Bone marrow (tissue), 2 donors: ENCODE measurements around the gene SMIM20.
"Not testable (repeated sequence)": the region's sequence is repeated elsewhere in the genome, so short reads cannot be mapped to it uniquely, and the experiment has no call there.

Experiments
- DNase-seq, 2 donors: peaks; one replicate each; lab custom pipeline; 2025; lab: John Stamatoyannopoulos, UW

SMIM20 gene

GRCh38 chr4:25890571-25891485 lies 23.2 kb upstream of the SMIM20 start:
- no peak for DNase-seq

- no peak for DNase-seq
These were observed 21.2 kb upstream of the SMIM20 start for GRCh38 chr4:25892796-25893195.

DNA sequence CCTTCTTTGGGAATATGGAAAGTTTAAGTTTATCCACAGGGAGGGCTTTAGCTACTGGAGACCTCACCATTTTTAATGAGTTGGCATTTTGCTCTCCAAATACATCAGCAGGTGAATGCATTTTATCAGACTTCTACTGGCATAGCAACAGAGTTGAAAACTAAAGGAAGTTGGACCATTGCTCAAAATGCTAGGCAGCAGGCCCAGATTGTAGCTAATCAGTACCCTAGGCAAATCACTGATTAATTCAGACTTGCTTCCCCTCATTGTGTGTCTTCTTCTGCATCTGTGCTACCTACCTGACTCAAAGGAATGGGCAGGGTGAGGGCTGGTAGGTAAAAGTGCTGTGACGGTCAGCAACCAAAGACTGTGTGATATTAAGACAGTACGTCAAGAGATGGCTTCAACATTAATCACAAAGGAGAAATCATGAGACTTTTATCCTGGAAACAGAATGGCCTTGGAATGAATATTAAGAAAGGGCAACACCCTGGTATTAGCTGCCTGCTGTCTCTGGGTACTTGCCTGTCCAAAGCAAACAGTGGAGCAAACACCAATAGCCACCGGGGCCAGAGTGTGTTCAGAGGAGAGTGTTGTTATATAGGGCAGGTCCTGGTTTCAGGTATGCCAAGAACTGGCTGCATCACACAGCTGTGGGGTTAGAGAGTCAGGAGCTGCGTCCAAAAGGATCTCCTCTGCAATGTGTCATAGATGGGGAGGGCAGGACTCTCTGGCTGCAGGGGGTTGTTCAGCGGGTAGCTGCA lies 17.1 kb upstream of the SMIM20 start:
- no peak for DNase-seq

- no peak for DNase-seq
These were observed 13.7 kb upstream of the SMIM20 start for GRCh38 chr4:25900310-25900709.

GRCh38 chr4:25901030-25901430 lies 13.0 kb upstream of the SMIM20 start:
- no peak for DNase-seq

GRCh38 chr4:25903900-25904747 lies 9.9 kb upstream of the SMIM20 start:
- DNase-seq, result no peak

DNA sequence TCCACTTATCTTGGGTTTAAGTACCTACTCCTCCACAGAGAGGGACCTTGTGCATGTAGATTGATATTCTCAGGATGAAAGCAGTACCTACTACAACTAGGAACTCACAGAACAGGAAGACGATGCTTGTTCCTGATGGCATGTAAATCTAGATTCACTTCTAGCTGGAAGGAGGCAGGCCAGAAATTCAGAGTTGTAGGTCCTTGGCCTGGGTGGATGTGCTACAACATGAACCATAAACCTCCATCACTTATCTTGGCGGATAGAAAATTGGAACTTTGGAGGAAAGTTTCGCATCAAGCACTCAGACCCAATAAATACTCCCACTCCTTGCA lies 9.3 kb upstream of the SMIM20 start:
- no peak for DNase-seq

DNA sequence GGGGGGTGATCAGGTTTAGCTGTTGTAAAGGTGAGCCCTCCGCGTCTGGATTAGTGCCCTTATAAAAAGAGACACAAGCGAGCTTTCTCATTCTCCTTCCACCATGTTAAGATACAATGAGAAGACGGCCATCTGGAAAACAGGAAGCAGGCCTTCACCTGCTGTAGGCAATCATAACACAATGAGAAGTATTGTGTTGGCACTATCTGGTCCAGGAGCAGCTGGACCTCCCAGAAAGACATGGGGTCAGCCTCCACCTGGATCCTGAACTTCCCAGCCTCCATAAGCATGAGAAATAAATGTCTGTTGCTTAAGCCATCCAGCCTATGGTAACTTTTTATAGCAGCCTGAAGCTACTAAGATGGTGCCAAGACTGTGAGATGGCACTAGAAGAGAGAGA lies 8.6 kb upstream of the SMIM20 start:
- DNase-seq, result no peak

GRCh38 chr4:25906113-25906512 lies 7.9 kb upstream of the SMIM20 start:
- DNase-seq, result not testable (repeated sequence)

DNA sequence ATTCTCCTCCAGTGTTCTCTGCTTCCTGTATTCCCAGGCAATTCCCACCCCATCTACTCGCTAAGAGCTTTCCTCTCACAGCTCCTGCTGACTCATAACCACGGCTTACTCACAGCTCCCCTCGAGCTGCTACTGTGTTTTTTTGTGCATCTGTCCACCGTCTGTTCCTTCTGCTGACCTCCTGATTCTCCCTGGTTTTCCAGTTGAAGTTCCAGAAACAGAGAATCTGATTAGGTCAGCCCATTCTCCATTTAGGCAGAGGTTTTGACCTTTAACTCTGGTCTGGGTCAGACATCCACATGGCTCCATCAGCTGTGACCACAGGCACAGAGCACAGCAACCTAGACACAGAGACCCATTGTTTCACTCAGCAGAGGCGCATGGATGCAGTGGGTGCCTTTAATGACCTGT lies 5.5 kb upstream of the SMIM20 start:
- no peak for DNase-seq

GRCh38 chr4:25911356-25911755 lies 2.7 kb upstream of the SMIM20 start:
- no peak for DNase-seq

GRCh38 chr4:25913056-25913850 lies 767 bp upstream of the SMIM20 start:
- DNase-seq, result no peak

GRCh38 chr4:25914670-25915352 lies 791 bp downstream of the SMIM20 start:
- DNase-seq, result no peak

DNA sequence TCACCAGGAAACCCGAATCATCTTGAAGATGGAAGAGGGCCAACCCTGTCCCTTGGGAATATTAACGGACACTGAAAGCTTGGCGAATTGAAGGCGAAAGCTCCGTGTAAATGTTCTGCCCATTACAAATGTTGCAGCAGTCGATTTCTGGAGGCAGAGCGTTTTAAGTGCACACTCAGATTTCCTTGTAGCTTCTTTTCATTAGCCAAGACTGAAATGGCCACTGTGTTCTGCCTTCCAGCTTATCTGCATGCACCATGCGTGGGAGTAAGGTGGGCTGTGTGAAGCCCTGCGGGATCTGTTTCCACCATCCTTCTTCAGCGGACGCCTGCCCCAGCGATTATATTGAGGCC lies 1.3 kb downstream of the SMIM20 start:
- no peak for DNase-seq

DNA sequence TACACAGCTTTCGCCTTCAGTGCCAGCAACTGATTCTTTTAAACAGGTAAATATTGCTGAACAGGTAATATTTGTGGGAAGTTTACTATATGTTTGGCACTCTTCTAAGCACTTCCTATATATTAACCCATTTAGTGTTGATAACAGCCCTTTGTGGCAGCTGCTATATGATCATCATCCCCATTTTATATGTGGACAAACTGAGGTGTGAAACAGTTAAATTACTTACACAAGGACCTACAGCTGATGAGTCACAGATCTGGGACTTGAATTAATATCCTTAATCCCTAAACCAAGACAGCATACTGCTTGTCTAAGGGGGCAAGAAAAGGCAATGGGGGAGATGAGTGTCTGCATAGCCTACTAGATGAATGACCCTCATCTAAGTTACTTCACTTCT lies 2.9 kb downstream of the SMIM20 start:
- DNase-seq, result no peak

- no peak for DNase-seq
These were observed 5.7 kb downstream of the SMIM20 start for GRCh38 chr4:25919676-25920075.

DNA sequence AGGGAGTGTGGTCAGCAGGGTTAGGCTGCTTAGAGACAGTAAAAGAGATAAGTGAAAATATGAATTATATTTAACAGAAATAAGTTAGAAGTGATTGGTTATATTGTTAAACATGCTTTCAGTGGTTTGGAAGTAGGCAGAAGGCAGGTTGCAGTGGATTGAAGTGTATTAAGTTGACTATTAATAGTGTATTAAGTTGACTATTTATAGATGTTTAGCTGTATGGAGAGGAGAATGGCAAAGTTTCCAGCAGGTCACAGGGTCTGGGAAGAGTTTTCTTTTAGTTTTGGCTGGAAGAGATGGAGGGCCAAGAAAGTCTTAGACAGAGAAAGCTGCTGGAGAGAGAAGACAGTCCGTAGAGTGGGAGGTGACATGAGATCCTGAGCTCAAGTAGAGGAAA lies 7.9 kb downstream of the SMIM20 start:
- no peak for DNase-seq

GRCh38 chr4:25922812-25923369 lies 8.9 kb downstream of the SMIM20 start:
- no peak for DNase-seq

GRCh38 chr4:25923745-25924144 lies 9.7 kb downstream of the SMIM20 start:
- DNase-seq, result no peak

DNA sequence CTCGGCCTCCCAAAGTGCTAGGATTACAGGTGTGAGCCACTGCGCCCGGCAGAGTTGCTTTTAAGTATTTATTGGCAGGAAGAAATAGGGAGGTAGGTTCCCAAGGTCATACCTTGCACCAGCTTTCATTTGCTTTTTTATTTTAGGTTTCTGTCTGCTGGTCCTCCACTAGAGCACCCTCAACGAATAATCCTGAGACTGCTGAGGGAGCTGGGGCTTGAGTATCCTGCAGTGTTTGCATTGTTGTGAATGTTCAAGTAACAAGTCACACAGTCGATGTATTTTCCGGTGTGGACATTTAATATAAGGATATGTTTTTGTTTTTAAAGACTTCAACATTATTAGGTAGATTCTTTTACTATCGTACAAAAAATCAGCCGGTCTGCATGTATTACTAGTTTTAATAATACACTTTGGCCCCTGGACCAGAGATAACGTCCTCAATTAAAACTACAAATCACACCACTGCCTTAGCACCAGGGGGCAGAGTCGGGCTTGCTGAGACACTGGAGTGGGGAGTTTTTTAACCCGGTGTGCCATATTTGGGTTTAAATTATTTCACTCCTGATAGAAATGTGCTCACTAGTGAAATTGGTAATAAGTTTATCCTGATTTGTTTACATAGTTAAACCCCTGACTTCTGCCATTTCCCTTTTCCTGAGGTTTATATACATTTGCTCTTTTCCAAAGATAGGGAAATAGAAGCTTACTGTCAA lies 11.6 kb downstream of the SMIM20 start:
- DNase-seq, result no peak
